ENCODE results near the gene DUXA.
"Not testable (repeated sequence)": the region's sequence is repeated elsewhere in the genome, so short reads cannot be mapped to it uniquely, and the experiment has no call there.

- not testable (repeated sequence) for TF ChIP-seq POLR2AphosphoS5 (IDR thresholded peaks at IDR 0.05); CTCF (IDR thresholded peaks at IDR 0.05); EP300 (IDR thresholded peaks at IDR 0.05; ENCODE audit: low read depth); POLR2A (IDR thresholded peaks at IDR 0.05)
Measured at GRCh38 chr19:57127403-57127802, 39.9 kb downstream of the DUXA start.

Measured in transverse colon (tissue), 4 donors.